Upper lobe of right lung (tissue), 1 donor: ENCODE results near the gene GSTO1. TPM values are rescaled to one million over a fixed set of nuclear protein-coding genes. Genes with fewer than 3 reads are reported as not detected.

Source experiments
- ATAC-seq: fragments of 200-7000 bp; cut with Tn5 transposase; one replicate; pipeline ENCODE4 v1.9.1; 2020; ENCODE audit warnings: mild to moderate bottlenecking, moderate library complexity
- DNase-seq: peaks from one replicate; pipeline ENCODE4 v3.0.0-alpha.2; 2020
- H3K27ac ChIP-seq: fragments of 200-600 bp; one replicate; pipeline ENCODE4 v1.8.0; 2022
- H3K27me3 ChIP-seq: fragments of 200-600 bp; one replicate; pipeline ENCODE4 v1.8.0; 2022; ENCODE audit warnings: mild to moderate bottlenecking
- H3K36me3 ChIP-seq: fragments of 200-600 bp; one replicate; pipeline ENCODE4 v1.8.0; 2022
- H3K4me1 ChIP-seq: fragments of 200-600 bp; one replicate; pipeline ENCODE4 v1.8.0; 2022
- H3K4me3 ChIP-seq: fragments of 200-600 bp; one replicate; pipeline ENCODE4 v1.8.0; 2022; ENCODE audit warnings: mild to moderate bottlenecking
- H3K9me3 ChIP-seq: fragments of 200-600 bp; one replicate; pipeline ENCODE4 v1.8.0; 2022
- intact Hi-C: fragments of 100-400 bp; cut with DNase I; formaldehyde crosslinking; loops from one replicate; pipeline ENCODE4 v1.11.0; 2022
- long read RNA-seq: library from polyadenylated mRNA; unstranded; transcript quantifications from one replicate; pipeline ENCODE4 v2.0.0, GENCODE V29; 2021
- total RNA-seq: library from RNA; stranded (reverse); fragmentation: NEBNext Ultra II Directional; extraction: Animal tissue kit (Norgen Biotek cat#: 25700); gene quantifications from one replicate; pipeline ENCODE4 v1.2.1, GENCODE V29; 2021
- TF ChIP-seq, protein P1 (sequence below): fragments of 200-600 bp; IDR thresholded peaks from one replicate; pipeline ENCODE4 v1.8.0; 2022; ENCODE audit warnings: antibody characterized with exemption
- donor health status: DM: no; HTN: yes; CAD: no; lungs with severe emphysema.

Gene GSTO1
- total RNA-seq: 110 TPM
- long read RNA-seq, transcript GSTO1-202 (6 exons, 972 nt): major isoform, 57 of 78 reads
- long read RNA-seq, transcript GSTO1-204 (5 exons, 829 nt): minor isoform, 15 of 78 reads
- long read RNA-seq, partial matches to known transcripts: 3 of 78 reads
- long read RNA-seq, other reads (novel, unspliced or antisense): 3 of 78 reads

GRCh38 chr10:104254493-104255310 lies at the start of gene GSTO1:
TSS of gene GSTO1 (plus strand) at chr10:104254892. CDS start at chr10:104254929, 37 bp downstream.
- intact Hi-C loops: no loop called here
- ATAC-seq: peak; percentile 95

GRCh38 chr10:104208730-104209129 lies 46.0 kb upstream of the GSTO1 start:
- intact Hi-C loops: no loop called here
- TF ChIP-seq, protein P1, sequence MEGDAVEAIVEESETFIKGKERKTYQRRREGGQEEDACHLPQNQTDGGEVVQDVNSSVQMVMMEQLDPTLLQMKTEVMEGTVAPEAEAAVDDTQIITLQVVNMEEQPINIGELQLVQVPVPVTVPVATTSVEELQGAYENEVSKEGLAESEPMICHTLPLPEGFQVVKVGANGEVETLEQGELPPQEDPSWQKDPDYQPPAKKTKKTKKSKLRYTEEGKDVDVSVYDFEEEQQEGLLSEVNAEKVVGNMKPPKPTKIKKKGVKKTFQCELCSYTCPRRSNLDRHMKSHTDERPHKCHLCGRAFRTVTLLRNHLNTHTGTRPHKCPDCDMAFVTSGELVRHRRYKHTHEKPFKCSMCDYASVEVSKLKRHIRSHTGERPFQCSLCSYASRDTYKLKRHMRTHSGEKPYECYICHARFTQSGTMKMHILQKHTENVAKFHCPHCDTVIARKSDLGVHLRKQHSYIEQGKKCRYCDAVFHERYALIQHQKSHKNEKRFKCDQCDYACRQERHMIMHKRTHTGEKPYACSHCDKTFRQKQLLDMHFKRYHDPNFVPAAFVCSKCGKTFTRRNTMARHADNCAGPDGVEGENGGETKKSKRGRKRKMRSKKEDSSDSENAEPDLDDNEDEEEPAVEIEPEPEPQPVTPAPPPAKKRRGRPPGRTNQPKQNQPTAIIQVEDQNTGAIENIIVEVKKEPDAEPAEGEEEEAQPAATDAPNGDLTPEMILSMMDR: no peak
- Histone ChIP-seq H3K27me3 (no peaks in the 10 kb centered on the region), H3K36me3 (no peaks in the 10 kb centered on the region), H3K9me3 (no peaks in the 10 kb centered on the region), H3K4me3 (no peak overlapping the region), H3K27ac (no peak overlapping the region), H3K4me1 (no peaks in the 10 kb centered on the region)
- DNase-seq: no peak
- ATAC-seq: no peak

More at GRCh38 chr10:104254493-104255310, at the start of gene GSTO1:
- Histone ChIP-seq H3K27ac (peak within 1 kb of the TSS; percentile 99), H3K27me3 (no peaks in the 10 kb centered on the region), H3K4me1 (peaks cover 37% of the 10 kb centered on the region), H3K4me3 (peak within 1 kb of the TSS; percentile 96), H3K36me3 (peaks cover 26% of the 10 kb centered on the region), H3K9me3 (no peaks in the 10 kb centered on the region)
- TF ChIP-seq, protein P1: no peak
- peak; percentile 93 for DNase-seq

DNA sequence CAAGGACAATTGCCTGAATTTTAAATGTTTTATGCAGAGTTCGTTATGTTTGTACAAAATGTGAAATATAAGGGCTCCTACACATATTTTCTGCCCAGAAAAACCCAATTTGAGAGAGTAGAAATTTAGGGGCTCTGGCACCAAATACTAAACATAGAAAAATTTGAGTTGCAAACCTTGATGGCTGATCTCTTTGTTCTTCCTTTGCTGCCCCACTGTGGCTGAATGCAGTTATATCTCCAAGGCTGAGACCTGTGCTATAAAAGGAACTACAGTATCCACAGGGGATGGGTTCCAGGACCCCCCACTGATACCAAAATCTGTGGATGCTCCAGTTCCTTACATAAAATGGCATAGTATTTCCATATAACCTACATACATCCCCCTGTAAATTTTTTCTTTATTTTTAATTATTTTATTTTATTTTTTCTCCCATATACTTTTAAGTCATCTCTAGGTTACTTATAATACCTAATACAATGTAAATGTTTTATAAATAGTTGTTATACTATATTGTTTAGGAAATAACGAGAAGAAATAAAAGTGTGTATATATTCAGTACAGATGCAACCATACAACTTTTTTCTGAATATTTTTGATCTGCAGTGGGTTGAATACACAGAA lies 45.0 kb upstream of the GSTO1 start:
- intact Hi-C loops: no loop called here
- TF ChIP-seq, protein P1: peak; percentile 65
- peak; percentile 75 for ATAC-seq
- DNase-seq: no peak
- H3K4me1 ChIP-seq: no peaks in the 10 kb centered on the region
- H3K36me3 ChIP-seq: no peaks in the 10 kb centered on the region
- H3K9me3 ChIP-seq: no peaks in the 10 kb centered on the region
- H3K27ac ChIP-seq: no peak overlapping the region
- H3K27me3 ChIP-seq: no peaks in the 10 kb centered on the region
- no peak overlapping the region for H3K4me3 ChIP-seq

- no peak for DNase-seq
Measured at GRCh38 chr10:104216631-104217030, 38.1 kb upstream of the GSTO1 start.

GRCh38 chr10:104218751-104219150 lies 35.9 kb upstream of the GSTO1 start:
- Histone ChIP-seq H3K36me3 (no peaks in the 10 kb centered on the region), H3K27me3 (no peaks in the 10 kb centered on the region), H3K4me3 (no peak overlapping the region), H3K27ac (no peak overlapping the region), H3K9me3 (no peaks in the 10 kb centered on the region), H3K4me1 (no peaks in the 10 kb centered on the region)
- intact Hi-C loops: no loop called here
- TF ChIP-seq, protein P1: no peak
- ATAC-seq (no peak), DNase-seq (no peak)

More at GRCh38 chr10:104216631-104217030, 38.1 kb upstream of the GSTO1 start:
- ATAC-seq: no peak
- no peak overlapping the region for H3K27ac ChIP-seq
- no peaks in the 10 kb centered on the region for H3K27me3 ChIP-seq
- intact Hi-C loops: no loop called here
- no peaks in the 10 kb centered on the region for H3K4me1 ChIP-seq
- no peaks in the 10 kb centered on the region for H3K36me3 ChIP-seq
- TF ChIP-seq, protein P1: no peak
- no peak overlapping the region for H3K4me3 ChIP-seq
- H3K9me3 ChIP-seq: no peaks in the 10 kb centered on the region
